ENCODE measurements around the gene SELENOP.

The SELENOP gene

DNA sequence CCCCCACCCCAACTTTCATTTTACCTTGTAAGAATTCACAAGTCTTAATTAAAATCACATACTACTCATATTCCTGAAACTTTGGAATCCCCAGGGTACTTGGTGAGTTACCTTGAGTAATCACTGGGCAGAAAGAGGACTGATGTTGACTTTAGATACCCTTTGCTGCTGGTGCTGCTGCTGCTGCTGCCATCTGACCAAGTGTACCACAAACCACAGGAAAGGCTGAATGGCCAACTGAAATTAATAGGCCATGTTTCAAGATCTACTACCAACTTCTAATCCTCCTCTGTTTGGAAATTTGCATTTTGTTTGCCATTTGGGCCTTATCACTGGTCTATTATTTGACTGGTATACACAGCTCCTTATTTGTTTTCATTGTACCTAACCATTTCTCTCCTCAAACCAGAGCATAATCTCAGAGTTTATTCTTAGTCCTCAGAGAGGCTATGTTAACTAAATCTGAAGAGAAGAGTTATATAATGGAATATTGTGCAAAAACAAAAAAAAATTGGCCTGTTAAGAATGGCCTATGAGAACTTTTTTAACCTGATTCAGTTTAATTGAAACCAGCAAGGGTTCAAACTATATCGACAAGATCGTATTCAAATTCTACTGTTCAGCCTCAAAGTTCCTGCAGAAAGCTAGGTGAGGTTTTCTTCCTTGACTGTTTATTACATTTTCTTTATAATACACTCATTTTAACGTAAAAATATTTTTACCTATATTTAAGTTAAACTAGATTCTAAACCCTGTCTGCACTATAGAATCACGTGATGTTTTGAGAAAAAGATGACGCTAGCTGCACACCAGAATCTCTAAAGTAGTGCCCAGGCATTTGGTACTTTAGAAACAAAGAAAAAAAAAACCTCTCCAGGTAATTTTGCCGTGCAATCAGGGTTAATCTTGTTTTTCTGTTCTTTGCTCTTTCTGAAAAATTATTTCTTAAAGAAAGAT, 13.1 kb downstream of the SELENOP start:
- DNase-seq, result no peak

DNA sequence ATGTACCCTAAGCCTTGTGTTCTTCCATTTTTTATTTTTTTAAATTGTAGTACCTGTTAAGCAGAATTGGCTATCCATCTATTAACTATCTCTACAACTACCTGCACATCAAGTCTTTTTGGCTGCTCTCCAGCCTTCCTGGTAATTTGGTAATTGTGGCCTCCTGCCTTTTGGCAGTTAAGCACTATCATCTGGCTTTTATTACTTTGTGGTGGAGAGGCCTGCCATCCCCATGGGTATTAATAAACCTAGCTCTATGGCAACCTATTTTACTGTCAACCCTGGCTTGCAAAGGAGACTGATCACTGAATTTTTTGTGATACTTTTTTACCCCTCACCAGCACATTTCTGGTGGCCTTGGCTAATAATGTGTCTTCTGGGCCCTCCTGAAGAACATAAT, 20.5 kb downstream of the SELENOP start:
- DNase-seq, result no peak

DNA sequence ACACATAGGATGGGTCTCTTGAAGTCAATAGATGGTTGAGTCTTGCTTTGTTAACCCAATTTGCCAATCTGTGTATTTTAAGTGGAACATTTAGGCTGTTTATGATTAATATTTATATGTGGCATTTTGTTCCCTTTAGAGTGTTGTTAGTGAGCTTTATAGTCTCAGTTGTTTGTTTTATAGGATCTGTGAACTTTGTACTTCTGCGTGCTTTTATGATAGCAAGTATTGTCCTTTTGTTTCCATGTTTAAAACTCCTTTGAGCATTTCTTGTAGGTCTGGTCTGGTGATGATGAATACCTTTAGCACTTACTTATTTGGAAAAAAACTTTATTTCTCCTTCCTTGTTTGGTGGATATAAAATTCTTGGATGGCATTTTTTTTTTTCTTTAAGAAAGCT, 23.8 kb downstream of the SELENOP start:
- DNase-seq, result no peak

DNA sequence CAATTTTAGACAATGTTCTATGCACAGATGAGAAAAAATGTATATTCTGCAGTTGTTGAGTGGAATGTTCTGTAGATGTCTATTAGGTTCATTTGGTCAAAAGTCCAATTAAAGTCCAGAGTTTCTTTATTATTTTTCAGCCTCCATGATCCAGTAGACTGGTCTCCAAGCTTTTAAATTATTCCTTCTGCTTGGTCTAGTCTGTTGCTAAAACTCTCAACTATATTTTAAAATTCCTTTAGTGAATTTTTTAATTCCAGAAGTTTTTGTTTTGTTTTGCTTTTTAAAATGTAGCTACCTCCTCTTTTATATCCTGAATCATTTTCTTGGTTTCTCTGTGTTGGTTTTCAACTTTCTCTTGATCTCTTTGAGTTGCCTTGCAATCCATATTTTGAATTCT, 24.6 kb downstream of the SELENOP start:
- no peak for DNase-seq

DNA sequence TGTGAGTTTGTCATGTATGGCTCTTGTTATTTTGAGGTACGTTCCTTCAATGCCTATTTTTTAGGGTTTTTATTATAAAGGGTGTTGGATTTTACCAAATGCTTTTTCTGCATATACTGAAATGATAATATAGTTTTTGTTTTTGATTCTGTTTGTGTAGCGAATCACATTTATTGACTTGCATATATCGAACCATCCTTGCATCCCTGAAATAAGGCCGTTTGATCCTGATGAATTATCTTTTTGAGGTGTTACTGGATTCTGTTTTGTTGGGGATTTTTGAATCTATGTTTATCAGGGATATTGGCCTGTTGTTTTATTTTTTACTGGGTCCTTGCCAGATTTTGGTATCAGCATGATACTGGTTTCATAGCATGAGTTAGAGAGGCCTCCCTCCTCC, 25.9 kb downstream of the SELENOP start:
- DNase-seq, result no peak

DNA sequence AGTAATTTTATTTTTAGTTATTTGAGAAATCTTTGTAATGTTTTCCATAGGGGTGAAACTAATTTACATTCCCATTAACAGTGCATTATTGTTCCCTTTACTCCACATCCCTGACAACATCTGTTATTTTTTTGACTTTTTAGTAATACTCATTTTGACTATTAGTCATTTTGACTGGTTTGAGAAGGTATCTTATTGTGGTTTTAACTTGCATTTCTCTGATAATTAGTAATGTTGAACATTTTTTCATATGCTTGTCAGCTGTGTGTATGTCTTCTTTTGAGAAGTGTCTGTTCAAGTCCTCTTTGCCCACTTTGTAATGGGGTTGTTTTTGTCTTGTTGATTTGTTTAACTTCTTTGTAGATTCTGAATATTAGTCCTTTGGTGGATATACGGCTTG, 27.6 kb downstream of the SELENOP start:
- no peak for DNase-seq

DNA sequence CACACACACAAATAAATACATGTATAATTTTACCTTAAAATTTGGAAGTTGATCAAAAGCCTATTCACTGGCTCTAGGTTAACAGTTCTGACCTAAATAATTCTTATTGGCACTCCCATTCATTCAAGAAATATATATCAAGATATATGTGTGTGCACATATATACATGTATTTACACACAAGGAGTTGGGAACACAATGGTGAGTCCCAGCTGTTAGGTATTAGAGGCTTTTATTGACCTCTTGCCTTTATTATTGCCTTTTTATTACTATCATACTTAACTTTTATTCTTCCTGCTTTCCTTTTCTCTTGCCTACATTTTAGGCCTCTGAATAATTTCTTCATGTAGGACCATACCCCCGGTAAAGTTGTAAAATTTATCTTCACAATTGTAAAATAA, 30.1 kb downstream of the SELENOP start:
- DNase-seq, result no peak

DNA sequence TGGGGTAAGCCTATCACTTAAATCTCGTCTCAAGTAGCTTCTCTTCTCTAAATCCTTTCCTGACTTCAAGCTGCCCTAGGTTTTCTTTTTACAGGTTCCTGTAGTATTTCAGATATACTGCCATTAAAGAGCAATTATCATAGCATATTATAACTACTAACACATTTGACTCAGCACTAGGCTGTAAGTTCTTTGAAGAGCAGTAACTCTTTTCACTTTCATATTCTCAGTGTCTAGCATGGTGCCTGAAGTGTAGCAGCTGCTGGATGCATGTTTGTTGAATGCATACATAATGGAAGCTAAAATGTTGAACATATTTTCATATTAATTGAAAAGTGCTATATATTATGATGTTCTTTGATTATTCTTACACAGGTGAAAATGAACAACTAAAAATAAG, 32.6 kb downstream of the SELENOP start:
- no peak for DNase-seq

DNA sequence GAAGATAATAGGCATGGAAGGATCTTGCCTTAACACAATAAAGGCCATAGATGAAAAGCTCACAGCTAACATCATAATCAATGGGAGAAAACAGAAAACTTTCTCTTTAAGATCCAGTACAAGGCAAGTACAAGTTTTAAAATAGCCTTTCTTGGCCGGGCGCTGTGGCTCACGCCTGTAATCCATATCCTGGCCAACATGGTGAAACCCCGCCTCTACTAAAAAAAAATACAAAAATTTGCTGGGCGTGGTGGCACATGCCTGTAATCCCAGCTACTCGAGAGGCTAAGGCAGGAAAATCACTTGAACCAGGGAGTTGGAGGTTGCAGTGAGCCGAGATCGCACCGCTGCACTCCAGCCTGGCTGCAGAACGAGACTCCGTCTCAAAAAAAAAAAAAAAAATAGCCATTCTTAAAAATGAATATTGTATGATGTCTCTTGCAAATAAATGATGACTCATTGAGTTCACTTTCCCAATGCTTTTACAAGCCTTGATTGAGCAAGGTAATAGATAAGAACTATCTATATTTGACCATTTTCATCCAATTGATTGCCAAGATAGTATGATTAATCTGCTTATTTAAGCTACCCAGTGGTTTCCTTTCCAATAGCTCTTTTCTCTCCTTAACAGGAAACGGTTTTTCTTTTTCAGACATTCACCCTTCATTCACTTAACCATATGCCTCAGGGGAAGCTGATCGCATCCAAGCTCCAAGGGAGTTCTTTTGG, 39.3 kb downstream of the SELENOP start:
- no peak for DNase-seq

DNA sequence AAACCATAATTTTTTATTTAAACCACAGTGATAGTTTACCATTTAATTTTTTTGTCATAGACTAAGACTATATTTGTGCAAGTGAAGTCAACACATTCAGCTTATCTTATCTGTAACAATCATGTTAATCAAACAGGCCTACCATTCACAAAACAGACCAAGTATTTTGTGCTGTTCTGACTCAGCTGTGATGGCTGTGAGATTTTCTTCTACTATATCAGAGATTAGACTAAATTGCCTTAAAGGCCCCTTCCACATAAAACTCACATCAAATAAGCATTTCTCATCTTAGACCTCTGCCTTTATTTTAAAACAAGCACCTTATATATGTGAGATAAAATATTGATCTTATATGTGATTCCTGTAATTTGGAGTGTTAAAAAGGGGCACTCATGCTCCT, 41.7 kb downstream of the SELENOP start:
- DNase-seq, result no peak

DNA sequence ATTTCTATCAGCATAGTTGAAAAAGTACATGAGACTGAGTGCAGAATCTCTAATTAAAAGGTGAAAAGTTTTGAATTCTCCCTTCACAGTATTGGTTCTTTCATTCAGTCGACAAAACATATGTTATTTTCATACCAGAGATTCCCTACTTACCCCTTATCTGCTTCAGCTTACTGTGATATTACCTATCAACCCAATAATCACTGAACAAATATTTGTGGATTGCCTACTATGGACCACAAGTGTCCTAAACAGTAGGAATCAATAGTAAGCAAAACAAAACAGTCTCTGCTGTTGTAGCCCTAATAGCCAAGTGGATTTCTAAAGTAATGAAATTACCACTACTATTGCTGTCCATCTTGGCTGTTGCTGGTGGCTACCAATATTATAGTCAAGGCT, 43.6 kb downstream of the SELENOP start:
- no peak for DNase-seq

DNA sequence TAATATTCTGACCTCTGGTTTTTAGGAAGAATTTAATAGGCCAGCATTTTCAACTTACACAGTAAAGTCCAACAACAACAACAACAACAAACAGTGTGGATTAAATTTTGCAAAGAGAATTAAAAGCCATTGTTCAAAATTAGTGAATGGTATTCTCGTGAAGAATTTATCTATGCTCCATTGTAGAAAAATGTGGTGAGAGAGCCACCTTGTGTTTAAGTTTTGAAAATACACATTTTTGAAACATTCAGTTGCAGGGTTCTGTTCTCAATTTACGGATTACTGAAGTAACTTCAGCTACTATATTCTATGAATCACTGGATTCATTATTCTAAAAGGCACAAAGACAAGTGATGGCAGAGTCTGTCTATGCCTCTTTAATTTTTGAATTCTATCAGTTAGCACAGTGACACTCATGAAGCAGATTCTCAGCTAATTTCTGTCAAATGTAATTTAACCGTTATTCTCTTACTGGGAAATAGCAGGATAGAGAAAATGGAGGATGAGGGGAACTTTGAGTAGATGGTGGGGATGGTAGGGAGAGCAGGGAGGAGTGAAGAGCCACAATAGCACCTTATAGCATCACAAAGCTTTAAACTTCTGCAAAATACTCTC, 44.1 kb downstream of the SELENOP start:
- no peak for DNase-seq

DNA sequence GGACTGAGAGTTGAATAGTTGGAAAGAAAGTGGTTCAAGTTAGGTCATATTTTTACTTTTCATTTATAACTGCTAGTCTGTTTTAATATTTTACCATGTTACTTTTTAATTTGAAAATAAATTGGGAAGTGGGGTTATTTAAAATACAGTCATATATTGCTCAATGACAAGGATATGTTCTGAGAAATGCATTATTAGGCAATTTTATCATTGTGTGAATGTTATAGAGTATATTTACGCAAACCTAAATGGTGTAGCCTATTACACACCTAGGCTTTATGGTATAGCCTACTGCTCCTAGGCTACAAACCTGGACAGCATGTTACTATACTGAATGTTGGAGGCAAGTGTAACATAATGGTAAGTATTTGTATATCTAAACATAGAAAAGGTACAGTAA, 49.9 kb downstream of the SELENOP start:
- no peak for DNase-seq

DNA sequence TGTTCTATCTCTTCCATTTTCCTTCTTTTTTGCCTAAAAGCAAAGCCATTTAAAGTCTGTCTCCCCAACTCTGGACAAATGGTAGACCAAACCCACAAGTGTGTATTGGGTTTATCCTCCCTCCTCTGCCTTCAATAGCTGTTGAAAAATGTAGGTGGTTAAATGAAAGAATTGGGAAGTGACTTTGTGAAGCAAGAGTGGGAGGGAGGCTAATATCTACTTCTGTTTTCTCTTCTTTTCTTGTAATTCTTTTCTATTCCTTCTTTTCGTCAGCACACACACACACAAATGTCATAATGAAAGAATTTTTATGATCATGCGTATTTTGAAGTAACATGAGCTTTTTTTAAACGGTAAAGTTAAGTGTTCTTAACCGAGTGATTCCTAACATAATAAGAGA, 51.3 kb downstream of the SELENOP start:
- DNase-seq, result no peak

DNA sequence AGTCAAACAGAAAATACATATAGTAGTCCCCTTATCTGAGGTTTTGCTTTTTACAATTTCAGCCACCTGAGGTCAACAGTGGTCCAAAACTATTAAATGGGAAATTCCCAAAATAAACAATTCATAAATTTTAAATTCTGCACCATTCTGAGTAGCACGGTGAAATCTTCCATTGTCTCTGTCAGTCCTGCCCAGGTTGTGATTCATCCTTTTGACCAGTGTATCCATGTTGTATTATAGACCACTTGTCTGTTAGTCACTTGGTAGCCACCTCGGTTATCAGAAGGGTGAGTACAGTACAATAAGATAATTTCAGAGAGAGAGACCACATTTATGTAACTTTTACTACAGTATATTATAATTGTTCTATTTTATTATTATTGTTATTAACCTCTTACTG, 52.2 kb downstream of the SELENOP start:
- no peak for DNase-seq

DNA sequence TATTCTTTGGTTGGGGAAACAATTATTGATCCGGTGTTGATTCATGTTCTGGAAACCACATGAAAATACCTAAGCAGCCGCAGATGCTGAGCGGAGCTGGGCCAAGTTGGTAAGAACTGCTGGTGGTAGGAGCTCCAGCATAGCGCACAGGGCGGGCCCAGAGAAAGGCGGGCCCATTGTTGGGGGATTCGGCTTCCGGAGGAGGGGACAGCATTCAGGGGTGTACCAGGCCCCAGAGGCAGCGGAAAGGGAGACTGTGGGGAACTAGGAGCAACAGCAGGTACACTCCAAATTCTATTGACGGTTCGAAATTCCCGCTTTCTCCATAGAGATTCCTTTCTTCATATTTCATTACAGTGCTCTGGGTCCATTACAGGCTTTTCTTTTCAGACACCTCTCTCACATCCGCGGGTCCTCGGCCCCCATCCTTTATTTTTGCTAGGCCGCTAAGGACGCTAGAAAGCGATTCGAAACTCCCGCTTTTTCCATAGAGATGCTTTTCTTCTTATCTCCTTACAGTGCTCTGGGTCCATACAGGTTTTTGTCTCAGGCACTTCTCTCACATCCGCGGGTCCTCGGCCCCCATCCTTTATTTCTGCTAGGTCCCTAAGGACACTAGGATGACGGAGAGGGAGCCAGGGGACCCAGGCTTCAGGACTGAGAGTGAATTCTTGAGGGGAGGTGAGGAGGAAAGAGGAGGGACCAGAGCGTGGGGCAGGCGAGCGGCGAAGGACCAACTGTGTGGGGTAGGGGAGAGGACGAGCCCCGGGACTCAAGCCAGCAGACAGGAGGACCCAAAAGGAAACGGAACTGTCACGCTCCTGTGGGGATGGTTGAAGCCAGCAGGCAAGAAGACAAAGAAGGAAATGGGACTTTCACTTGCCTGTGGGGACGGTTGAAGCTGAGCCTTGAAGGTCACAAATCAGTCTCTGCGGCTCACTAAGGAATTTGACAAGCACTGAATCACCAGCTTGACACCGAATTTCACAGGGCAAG, 54.8 kb downstream of the SELENOP start, which contains the start of gene CCDC152:
Gene CCDC152 (plus strand): TSS at position 213 of the 996 bp plus-strand sequence. CDS start 2,304 bp downstream, outside the sequence.
- no peak for DNase-seq

DNA sequence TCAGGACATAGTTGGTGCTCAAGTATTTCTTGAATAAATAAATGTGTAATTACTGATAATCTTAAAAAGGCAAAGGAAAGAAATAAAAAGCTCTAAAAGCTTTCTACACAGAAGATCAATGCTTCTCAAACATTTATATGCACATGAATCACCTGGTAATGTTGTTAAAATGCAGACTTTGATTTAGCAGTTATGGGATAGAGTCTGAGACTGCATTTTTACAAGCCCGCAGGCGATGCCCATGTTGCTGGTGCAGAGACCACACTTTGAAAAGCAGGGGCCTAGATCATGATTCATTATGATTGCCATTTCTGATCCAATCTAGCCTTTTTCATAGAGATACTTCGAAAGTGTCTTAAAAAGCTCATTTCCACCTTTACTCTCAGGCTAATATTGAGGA, 58.6 kb downstream of the SELENOP start:
- no peak for DNase-seq

DNA sequence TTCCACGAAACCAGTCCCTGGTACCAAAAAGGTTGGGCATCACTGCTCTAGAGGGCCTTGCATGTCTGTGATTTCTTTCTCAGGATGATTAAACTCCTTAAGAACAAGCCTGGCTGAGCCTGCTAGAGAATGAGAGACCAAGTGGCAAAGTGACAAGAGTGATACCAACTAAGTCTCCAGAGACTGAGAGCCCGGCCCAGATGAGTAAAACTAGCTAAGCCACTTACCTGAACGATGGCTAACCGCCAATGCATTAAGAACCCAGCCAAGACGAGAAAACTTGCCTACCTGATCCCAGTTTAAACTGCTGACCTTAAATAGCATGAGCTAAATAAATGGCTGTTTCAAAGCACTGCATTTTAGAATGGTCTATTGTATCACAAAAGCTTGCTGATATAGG, 60.6 kb downstream of the SELENOP start:
- no peak for DNase-seq

DNA sequence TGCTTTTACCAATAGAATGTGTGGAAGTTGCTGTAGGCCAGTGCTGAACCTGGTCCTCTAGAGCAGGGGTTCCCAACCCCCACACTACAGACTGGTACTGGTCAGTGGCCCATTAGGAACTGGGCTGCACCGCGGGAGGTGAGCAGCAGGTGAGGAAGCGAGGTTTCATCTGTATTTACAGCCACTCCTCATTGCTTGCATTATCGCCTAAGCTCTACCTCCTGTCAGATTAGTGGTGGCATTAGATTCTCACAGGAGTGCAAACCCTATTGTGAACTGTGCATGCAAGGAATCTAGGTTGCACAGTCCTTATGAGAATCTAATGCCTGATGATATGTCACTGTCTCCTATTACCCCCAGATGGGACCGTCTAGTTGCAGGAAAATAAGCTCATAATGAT, 61.2 kb downstream of the SELENOP start:
- DNase-seq, result no peak

Data from T1000 (cell line).